ENCODE measurements around the gene DAGLA.

Gene DAGLA

GRCh38 chr11:61735391-61735790 is 55.2 kb downstream of the DAGLA start:
- TF ChIP-seq, protein P1, sequence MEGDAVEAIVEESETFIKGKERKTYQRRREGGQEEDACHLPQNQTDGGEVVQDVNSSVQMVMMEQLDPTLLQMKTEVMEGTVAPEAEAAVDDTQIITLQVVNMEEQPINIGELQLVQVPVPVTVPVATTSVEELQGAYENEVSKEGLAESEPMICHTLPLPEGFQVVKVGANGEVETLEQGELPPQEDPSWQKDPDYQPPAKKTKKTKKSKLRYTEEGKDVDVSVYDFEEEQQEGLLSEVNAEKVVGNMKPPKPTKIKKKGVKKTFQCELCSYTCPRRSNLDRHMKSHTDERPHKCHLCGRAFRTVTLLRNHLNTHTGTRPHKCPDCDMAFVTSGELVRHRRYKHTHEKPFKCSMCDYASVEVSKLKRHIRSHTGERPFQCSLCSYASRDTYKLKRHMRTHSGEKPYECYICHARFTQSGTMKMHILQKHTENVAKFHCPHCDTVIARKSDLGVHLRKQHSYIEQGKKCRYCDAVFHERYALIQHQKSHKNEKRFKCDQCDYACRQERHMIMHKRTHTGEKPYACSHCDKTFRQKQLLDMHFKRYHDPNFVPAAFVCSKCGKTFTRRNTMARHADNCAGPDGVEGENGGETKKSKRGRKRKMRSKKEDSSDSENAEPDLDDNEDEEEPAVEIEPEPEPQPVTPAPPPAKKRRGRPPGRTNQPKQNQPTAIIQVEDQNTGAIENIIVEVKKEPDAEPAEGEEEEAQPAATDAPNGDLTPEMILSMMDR (conservative IDR thresholded peaks at IDR 0.05; ENCODE audit: low read depth, low read length): no peak
- Histone ChIP-seq H3K27me3 (ENCODE audit: insufficient read depth, low read depth) (peaks cover 18% of the 10 kb centered on the region), H4K20me1 (ENCODE audit: insufficient read depth) (no peaks in the 10 kb centered on the region), H3K4me2 (no peak overlapping the region), H3K79me2 (ENCODE audit: insufficient read depth, low read depth) (no peaks in the 10 kb centered on the region), H3K36me3 (ENCODE audit: insufficient read depth) (no peaks in the 10 kb centered on the region), H2AFZ (ENCODE audit: low read depth) (no peak overlapping the region), H3K4me1 (ENCODE audit: low read depth, poor library complexity, severe bottlenecking) (peaks cover 3% of the 10 kb centered on the region), H3K9ac (no peak overlapping the region), H3K4me3 (IDR thresholded peaks at IDR 0.05; ENCODE audit: insufficient read depth, low read depth, low read length) (no peak overlapping the region), H3K27ac (no peak overlapping the region)

- Histone ChIP-seq H3K36me3 (ENCODE audit: insufficient read depth) (no peaks in the 10 kb centered on the region), H3K27ac (no peak overlapping the region), H3K27me3 (ENCODE audit: insufficient read depth, low read depth) (peaks cover 18% of the 10 kb centered on the region), H2AFZ (ENCODE audit: low read depth) (no peak overlapping the region), H3K4me3 (IDR thresholded peaks at IDR 0.05; ENCODE audit: insufficient read depth, low read depth, low read length) (no peak overlapping the region), H3K9ac (no peak overlapping the region), H4K20me1 (ENCODE audit: insufficient read depth) (no peaks in the 10 kb centered on the region), H3K4me1 (ENCODE audit: low read depth, poor library complexity, severe bottlenecking) (peaks cover 3% of the 10 kb centered on the region), H3K4me2 (no peak overlapping the region), H3K79me2 (ENCODE audit: insufficient read depth, low read depth) (no peaks in the 10 kb centered on the region)
- TF ChIP-seq, protein P1 (conservative IDR thresholded peaks at IDR 0.05; ENCODE audit: low read depth, low read length): no peak
These were observed 56.1 kb downstream of the DAGLA start for GRCh38 chr11:61736310-61736709.

DNA sequence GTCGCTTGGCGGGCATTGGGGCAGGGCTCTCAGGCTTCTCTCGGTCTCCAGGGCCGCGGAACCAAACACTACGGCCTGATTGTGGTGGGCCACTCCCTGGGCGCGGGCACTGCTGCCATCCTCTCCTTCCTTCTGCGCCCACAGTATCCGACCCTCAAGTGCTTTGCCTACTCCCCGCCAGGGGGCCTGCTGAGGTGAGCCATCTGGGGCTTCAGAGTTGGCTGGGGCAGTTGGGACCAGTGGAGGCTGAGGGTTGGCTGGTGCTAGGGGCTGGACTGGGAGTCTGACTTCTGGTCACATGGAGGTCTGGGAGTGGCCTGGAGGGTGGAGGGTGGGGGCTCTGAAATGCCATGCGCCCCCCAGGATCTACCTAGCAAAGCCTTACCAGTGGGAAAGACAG is 56.9 kb downstream of the DAGLA start:
- Histone ChIP-seq H3K36me3 (ENCODE audit: insufficient read depth) (no peaks in the 10 kb centered on the region), H3K4me1 (ENCODE audit: low read depth, poor library complexity, severe bottlenecking) (peaks cover 3% of the 10 kb centered on the region), H3K4me2 (no peak overlapping the region), H3K4me3 (IDR thresholded peaks at IDR 0.05; ENCODE audit: insufficient read depth, low read depth, low read length) (no peak overlapping the region), H4K20me1 (ENCODE audit: insufficient read depth) (no peaks in the 10 kb centered on the region), H3K27me3 (ENCODE audit: insufficient read depth, low read depth) (peaks cover 18% of the 10 kb centered on the region), H2AFZ (ENCODE audit: low read depth) (no peak overlapping the region), H3K27ac (no peak overlapping the region), H3K9ac (no peak overlapping the region), H3K79me2 (ENCODE audit: insufficient read depth, low read depth) (no peaks in the 10 kb centered on the region)
- TF ChIP-seq, protein P1 (conservative IDR thresholded peaks at IDR 0.05; ENCODE audit: low read depth, low read length): peak; percentile 54

DNA sequence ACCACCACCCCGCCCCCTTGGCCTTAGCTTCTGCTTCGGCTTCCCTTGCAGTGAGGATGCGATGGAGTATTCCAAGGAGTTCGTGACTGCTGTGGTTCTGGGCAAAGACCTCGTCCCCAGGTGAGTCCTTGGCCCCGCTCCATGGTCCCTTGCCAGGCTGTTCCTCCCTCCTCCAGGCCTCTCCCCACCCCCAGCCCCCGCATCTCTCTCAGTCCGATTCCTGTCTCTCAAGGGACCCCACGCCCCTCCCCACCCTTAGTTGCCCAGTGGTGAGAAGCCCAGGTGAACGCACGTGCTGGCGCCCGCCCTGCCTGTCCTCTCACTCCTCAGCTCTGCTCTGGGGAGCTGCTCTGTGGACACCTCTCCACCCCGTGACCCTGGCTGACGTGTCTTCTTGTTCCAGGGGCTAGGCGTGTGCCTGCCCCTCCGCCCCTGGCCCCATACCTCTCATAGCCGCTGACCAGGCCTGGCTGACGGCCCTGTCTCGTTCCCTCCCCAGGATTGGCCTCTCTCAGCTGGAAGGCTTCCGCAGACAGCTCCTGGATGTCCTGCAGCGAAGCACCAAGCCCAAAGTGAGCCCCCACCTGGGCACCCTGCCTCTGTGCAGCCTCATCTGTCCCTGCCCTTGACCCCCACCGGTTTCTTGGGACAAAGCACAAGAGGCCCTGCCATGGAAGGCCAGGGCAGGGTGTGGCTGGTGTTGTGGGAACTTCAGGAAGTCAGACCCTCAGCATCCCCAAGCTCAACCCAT is 57.6 kb downstream of the DAGLA start:
- H3K9ac ChIP-seq: no peak overlapping the region

More for the DNA sequence above, 57.6 kb downstream of the DAGLA start:
- H3K27ac ChIP-seq: no peak overlapping the region
- no peak overlapping the region for H3K4me3 ChIP-seq (IDR thresholded peaks at IDR 0.05; ENCODE audit: insufficient read depth, low read depth, low read length)
- H2AFZ ChIP-seq (ENCODE audit: low read depth): no peak overlapping the region
- H3K36me3 ChIP-seq (ENCODE audit: insufficient read depth): no peaks in the 10 kb centered on the region
- TF ChIP-seq, protein P1 (conservative IDR thresholded peaks at IDR 0.05; ENCODE audit: low read depth, low read length): no peak
- peaks cover 18% of the 10 kb centered on the region for H3K27me3 ChIP-seq (ENCODE audit: insufficient read depth, low read depth)
- peaks cover 3% of the 10 kb centered on the region for H3K4me1 ChIP-seq (ENCODE audit: low read depth, poor library complexity, severe bottlenecking)
- no peaks in the 10 kb centered on the region for H4K20me1 ChIP-seq (ENCODE audit: insufficient read depth)
- H3K79me2 ChIP-seq (ENCODE audit: insufficient read depth, low read depth): no peaks in the 10 kb centered on the region
- no peak overlapping the region for H3K4me2 ChIP-seq

Data from KMS-11 (cell line).